MCF 10A (cell line): ENCODE measurements around the gene STYK1. TPM values are rescaled to one million over a fixed set of nuclear protein-coding genes. Genes with fewer than 3 reads are reported as not detected.

Experiments
- BruUV-seq: library from RNA; stranded (reverse); fragments of 400-500 nt; replicated peaks from 2 replicates; lab custom pipeline; 2021; lab: Mats Ljungman, UMichigan
- CTCF ChIA-PET: fragments of 300-600 bp; sonication (Branson Sonifier 250); formaldehyde crosslinking; extraction: SDS; loops from one replicate; lab custom pipeline; 2021; ENCODE audit warnings: antibody characterized with exemption, inconsistent platforms; lab: Yijun Ruan, JAX
- POLR2A ChIA-PET: fragments of 300-600, 350-650 bp; sonication (Branson Sonifier 250); formaldehyde crosslinking; extraction: SDS; loops from one replicate; lab custom pipeline; 2020; ENCODE audit warnings: antibody characterized with exemption, inconsistent platforms; lab: Yijun Ruan, JAX
- DNase-seq: peaks from one replicate; pipeline ENCODE4 v3.0.0-alpha.2; 2018; ENCODE audit not compliant: unreplicated experiment
- H3K27ac Mint-ChIP-seq: one replicate; pipeline ENCODE4 v1.8.0; 2022; ENCODE audit warnings: mild to moderate bottlenecking, low read depth, mixed read lengths; ENCODE audit not compliant: unreplicated experiment
- H3K27me3 Mint-ChIP-seq: one replicate; pipeline ENCODE4 v1.8.0; 2022; ENCODE audit warnings: mixed read lengths; ENCODE audit not compliant: insufficient read depth, unreplicated experiment
- H3K36me3 Mint-ChIP-seq: one replicate; pipeline ENCODE4 v1.8.0; 2022; ENCODE audit warnings: mild to moderate bottlenecking, moderate library complexity, mixed read lengths; ENCODE audit not compliant: insufficient read depth, unreplicated experiment
- H3K4me1 Mint-ChIP-seq: one replicate; pipeline ENCODE4 v1.8.0; 2022; ENCODE audit warnings: mixed read lengths; ENCODE audit not compliant: insufficient read depth, unreplicated experiment
- H3K4me3 Mint-ChIP-seq: one replicate; pipeline ENCODE4 v1.8.0; 2022; ENCODE audit warnings: mild to moderate bottlenecking, moderate library complexity, mixed read lengths; ENCODE audit not compliant: unreplicated experiment
- H3K9me3 Mint-ChIP-seq: one replicate; pipeline ENCODE4 v1.8.0; 2022; ENCODE audit warnings: mixed read lengths; ENCODE audit not compliant: unreplicated experiment
- CTCF ChIP-seq: fragments of 200-600 bp; IDR thresholded peaks from one replicate; pipeline ENCODE4 v1.8.0; 2022; ENCODE audit warnings: antibody characterized with exemption, mild to moderate bottlenecking; ENCODE audit not compliant: unreplicated experiment
- intact Hi-C: fragments of 100-400 bp; cut with micrococcal nuclease; formaldehyde crosslinking; loops from 2 replicates; pipeline ENCODE4 v1.14.1; 2022
- total RNA-seq: library from RNA; stranded (reverse); gene quantifications from 2 replicates; pipeline ENCODE4 v1.2.3, GENCODE V29; 2022

The STYK1 gene
- total RNA-seq, 1 experiment from 2014 or later = 0.14 TPM

GRCh38 chr12:10620078-10620779, 53.6 kb downstream of the STYK1 start:
- no peak for DNase-seq

GRCh38 chr12:10618338-10618987, 55.4 kb downstream of the STYK1 start:
- peaks cover 2% of the 10 kb centered on the region for H3K36me3 Mint-ChIP-seq
- POLR2A ChIA-PET = interaction anchor here (0.8 to 1.3 kb wide), 3 partner anchors 10 to 396 kb away, joined by 3 to 5 read pairs (median 3); no protein-coding TSS in a partner anchor
- peak; percentile 29 for DNase-seq
- H3K27me3 Mint-ChIP-seq = no peaks in the 10 kb centered on the region
- H3K4me3 Mint-ChIP-seq = no peak overlapping the region
- no peak for TF ChIP-seq CTCF
- no peaks in the 10 kb centered on the region for H3K9me3 Mint-ChIP-seq
- no TSS peak for BruUV-seq
- peak overlapping the region; percentile 49 for H3K27ac Mint-ChIP-seq
- intact Hi-C loops = no loop called here
- CTCF ChIA-PET = interaction anchor here (1.5 kb wide), 1 partner anchor 132 kb away, joined by 4 read pairs; no protein-coding TSS in a partner anchor
- peaks cover 12% of the 10 kb centered on the region for H3K4me1 Mint-ChIP-seq

More at GRCh38 chr12:10620078-10620779, 53.6 kb downstream of the STYK1 start:
- Mint-ChIP-seq H3K4me3 (no peak overlapping the region), H3K27ac (no peak overlapping the region), H3K36me3 (no peaks in the 10 kb centered on the region), H3K27me3 (no peaks in the 10 kb centered on the region), H3K9me3 (no peaks in the 10 kb centered on the region), H3K4me1 (peaks cover 8% of the 10 kb centered on the region)
- no peak for TF ChIP-seq CTCF
- BruUV-seq = no TSS peak
- intact Hi-C loops = no loop called here
- ChIA-PET POLR2A (interaction anchor here (1.4 kb wide), 1 partner anchor 11 kb away, joined by 3 read pairs; no protein-coding TSS in a partner anchor), CTCF (interaction anchor here (0.6 to 1.5 kb wide), 4 partner anchors 23 to 132 kb away, joined by 3 to 5 read pairs (median 4); no protein-coding TSS in a partner anchor)

- intact Hi-C loops = no loop called here
- ChIA-PET CTCF (no interaction called here), POLR2A (interaction anchor here (0.8 to 1.3 kb wide), 3 partner anchors 10 to 107 kb away, joined by 3 to 5 read pairs (median 3); no protein-coding TSS in a partner anchor)
- peak overlapping the region; percentile 49 for H3K27ac Mint-ChIP-seq
- peaks cover 6% of the 10 kb centered on the region for H3K36me3 Mint-ChIP-seq
- no peak for TF ChIP-seq CTCF
- BruUV-seq = no TSS peak
- no peaks in the 10 kb centered on the region for H3K9me3 Mint-ChIP-seq
- no peak for DNase-seq
- H3K4me1 Mint-ChIP-seq = peaks cover 13% of the 10 kb centered on the region
- no peak overlapping the region for H3K4me3 Mint-ChIP-seq
- no peaks in the 10 kb centered on the region for H3K27me3 Mint-ChIP-seq
Observed at GRCh38 chr12:10617863-10618262, 56.0 kb downstream of the STYK1 start.

GRCh38 chr12:10615532-10615931, 58.3 kb downstream of the STYK1 start:
- no peak for TF ChIP-seq CTCF
- no TSS peak for BruUV-seq
- intact Hi-C loops = no loop called here
- Mint-ChIP-seq H3K27me3 (no peaks in the 10 kb centered on the region), H3K4me3 (no peak overlapping the region), H3K9me3 (no peaks in the 10 kb centered on the region), H3K27ac (no peak overlapping the region), H3K4me1 (peaks cover 26% of the 10 kb centered on the region), H3K36me3 (peaks cover 15% of the 10 kb centered on the region)
- CTCF ChIA-PET = no interaction called here
- POLR2A ChIA-PET = interaction anchor here (0.5 to 2.0 kb wide), 3 partner anchors 11 to 58 kb away, joined by 3 to 7 read pairs (median 3); partner anchors contain the start of gene STYK1
- DNase-seq = no peak
